ENCODE data around the gene DPEP2.
"Not testable (repeated sequence)": the region's sequence is repeated elsewhere in the genome, so short reads cannot be mapped to it uniquely, and the experiment has no call there.

DPEP2 gene

DNA sequence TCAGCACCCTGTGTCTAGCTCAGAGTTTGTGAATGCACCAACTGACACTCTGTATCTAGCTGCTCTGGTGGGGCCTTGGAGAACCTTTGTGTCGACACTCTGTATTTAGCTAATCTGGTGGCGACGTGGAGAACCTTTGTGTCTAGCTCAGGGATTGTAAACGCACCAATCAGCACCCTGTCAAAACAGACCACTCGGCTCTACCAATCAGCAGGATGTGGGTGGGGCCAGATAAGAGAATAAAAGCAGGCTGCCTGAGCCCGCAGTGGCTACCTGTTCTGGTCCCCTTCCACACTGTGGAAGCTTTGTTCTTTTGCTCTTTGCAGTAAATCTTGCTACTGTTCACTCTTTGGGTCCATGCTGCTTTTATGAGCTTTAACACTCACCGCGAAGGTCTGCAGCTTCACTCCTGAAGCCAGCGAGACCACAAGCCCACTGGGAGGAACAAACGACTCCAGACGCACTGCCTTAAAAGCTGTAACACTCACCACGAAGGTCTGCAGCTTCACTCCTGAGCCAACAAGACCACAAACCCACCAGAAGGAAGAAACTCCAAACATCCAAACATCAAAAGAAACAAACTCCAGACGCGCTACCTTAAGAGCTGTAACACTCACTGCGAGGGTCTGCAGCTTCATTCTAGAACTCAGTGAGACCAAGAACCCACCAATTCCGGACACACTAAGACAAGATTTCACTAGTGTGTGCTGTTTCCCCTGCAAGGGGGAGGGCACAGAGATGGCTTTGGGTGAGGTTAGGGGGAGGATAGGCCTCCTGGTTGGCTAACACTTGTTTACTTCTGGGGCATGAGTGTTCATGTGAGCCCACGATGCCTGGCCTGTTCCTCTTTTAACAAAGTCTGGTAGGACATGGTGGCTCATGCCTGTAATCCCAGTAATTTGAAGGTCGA lies at the start of gene DPEP2:
Gene DPEP2 (minus strand): TSS at position 706 of the 910 bp plus-strand sequence. CDS start 6,272 bp downstream, outside the sequence.
- not testable (repeated sequence) for DNase-seq

- no peak for DNase-seq
These were observed 48.7 kb upstream of the DPEP2 start for GRCh38 chr16:68047987-68048386.

- DNase-seq, result no peak
These were observed 46.8 kb upstream of the DPEP2 start for GRCh38 chr16:68046106-68046505.

DNA sequence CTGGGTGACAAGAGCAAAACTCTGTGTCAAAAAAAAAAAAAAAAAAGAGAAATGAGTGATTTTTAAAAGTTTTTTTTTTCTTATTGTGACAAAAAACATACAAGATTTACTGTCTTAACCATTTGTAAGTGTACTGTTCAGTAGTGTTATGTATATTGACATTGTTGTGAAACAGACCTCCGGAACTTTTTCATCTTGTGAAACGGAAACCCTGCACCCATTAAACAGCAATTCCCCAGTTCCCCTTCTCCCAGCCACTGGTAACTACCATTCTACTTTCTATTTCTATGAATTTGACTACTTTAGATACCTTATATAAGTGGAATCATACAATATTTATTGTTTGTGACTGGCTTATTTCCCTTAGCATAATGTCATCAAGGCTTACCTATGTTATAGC lies 42.5 kb upstream of the DPEP2 start:
- DNase-seq, result no peak

DNA sequence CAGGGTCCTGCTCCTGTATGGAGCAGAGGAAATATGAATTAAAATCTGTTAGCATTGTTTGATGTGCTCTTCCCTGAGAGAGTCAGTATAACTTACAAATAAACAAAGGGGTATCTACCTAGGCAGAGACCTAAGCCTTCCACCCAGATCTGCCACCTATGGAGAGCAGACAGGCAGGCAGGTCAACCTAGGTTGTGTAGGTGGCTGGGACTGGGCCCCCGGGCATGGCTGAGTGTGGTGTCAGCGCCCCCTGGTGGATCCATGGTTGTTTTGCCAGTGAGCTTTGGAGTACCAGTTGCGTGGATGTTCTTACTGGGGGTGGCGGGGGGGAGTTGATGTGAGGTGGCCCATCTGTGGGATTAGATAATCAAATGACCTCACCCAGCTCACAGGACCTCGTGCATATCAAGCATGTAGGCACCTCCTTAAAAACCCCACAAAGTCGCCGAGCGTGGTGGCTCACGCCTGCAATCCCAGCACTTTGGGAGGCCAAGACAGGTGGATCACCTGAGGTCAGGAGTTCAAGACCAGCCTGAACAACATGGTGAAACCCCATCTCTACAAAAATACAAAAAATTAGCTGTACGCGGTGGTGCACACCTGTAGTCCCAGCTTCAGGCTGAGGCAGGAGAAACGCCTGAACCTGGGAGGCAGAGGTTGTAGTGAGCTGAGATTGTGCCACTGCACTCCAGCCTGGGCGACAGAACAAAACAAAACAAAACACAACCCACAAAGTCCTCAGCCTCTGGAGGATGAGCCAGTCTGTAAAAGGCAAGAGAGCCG lies 41.4 kb upstream of the DPEP2 start:
- peak in 1 of 2 experiments; percentile 47 for DNase-seq

DNA sequence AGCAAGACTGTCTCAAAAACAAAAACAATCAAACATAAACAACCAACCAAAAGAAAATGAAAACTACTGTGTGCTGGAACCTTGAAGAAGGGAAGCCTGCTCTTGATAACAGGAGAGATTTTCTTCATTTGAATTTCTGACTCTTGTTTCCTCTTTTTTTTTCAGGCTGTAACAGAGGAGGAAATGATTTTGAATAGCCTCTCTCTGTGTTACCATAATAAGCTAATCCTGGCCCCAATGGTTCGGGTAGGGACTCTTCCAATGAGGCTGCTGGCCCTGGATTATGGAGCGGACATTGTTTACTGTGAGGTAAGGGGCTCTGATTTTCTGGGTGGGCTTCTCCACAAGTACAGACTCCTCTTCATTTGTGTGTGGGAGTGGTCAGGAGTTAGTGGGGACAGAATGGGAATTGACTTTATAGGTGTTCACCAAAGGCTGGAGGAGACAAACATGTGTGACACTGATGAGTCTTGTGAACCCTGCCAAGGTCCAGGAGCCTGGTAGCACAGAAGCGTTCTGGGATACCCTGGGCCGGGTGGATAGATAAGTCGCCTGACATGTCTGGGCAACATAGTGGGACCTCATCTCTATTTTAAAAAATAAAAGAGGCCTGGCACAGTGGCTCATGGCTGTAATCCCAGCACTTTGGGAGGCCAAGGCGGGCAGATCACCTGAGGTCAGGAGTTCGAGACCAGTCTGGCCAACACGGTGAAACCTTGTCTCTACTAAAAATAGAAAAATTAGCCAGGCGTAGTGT lies 38.7 kb upstream of the DPEP2 start:
- DNase-seq, result no peak

DNA sequence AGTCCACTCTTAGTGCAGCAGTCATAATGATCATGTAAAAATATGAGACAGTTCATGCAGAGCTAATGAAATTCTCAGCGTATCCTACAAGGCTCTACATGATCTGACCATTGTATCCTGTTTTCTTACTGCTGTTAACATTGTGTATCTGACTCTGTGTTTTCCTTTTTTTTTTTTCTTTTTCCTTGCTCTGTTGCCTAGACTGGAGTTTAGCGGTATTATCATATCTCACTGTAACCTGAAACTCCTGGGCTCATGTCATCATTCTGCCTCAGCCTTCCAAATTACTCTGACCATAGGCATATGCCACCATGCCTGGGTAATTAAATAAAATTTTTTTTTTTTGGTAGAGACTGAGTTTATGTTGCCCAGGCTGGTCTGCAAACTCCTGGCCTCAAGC lies 35.9 kb upstream of the DPEP2 start:
- no peak for DNase-seq

DNA sequence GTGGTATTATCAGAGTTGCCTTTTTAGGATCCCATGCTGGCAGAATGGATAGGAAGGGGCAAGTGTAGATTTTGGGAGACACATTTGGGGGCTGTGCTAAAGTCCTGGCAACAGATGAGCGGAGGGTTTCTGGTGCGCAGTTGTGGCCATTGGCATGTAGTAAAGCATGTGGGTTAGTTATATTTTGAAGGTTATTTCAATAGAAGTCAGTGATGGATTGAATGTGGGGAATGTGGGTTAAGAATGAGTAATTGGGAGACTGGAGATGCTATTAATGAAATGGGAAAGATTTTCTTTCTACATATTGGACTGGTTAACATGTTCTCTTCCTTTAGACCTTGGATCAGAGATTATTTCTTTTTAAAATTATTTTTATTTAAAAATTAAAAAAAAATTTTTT lies 33.8 kb upstream of the DPEP2 start:
- no peak for DNase-seq

- no peak for DNase-seq
These were observed 32.7 kb upstream of the DPEP2 start for GRCh38 chr16:68031951-68032350.

- DNase-seq, result not testable (repeated sequence)
These were observed 30.8 kb upstream of the DPEP2 start for GRCh38 chr16:68030108-68030507.

DNA sequence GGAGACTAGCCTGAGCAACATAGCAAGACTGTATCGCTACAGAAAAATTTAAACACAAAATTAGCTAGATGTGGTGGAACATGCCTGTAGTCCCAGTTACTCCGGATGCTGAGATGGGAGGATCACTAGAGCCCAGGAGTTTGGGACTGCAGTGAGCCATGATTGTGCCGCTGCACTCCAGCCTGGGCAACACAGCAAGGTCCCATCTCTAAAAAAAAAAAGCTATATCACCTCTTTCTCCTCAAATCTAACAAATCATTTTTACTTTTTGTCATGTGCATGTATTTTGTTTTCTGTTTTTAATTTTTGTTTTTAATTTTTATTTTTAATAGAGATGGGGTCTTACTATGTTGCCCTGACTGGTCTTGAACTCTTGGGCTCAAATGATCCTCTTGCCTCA lies 29.7 kb upstream of the DPEP2 start:
- DNase-seq, result no peak

DNA sequence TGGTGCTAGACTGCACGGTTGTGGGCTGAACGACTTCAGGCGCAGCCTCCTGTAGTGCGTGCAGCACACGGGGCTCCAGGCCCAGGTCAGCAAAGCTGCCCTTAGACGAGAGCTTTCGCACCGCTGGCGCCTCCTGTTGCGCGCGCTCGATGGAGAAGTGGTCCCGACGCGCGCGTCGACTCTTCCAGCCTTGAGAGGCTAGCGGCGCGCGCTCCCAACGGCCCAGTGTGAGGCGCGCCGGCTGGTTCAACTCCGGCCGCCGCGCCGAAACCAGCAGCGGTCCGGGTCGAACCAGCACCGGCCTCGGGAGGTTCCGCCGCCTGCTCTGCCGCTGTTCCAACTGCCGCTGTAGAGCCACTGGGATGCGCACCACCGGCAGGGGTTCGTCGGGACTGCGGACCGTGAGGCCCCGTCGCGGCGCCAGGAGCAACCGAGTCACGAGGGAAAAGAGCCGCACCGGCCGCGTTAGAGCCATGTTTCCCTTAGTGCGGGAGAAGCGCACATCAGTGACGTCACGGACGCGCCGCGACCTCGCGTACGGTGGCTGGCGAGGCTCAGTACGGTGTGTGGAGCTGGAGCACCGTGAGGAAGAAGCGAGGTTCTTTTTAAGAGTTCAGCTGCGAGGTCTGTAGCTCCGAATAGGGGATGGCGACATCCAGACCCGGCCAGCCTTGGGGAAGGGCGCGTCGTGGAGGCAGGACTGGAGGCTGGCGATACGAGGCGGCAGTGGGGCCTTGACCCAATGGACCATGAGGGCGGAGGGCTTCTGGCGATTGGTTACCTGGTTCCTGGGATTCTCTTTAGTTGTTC lies 23.6 kb upstream of the DPEP2 start, which contains the start of the genes DDX28 and DUS2:
Gene DDX28 (minus strand): TSS at position 505 of the 810 bp plus-strand sequence. CDS start 30 bp downstream, at position 475.
Gene DUS2 (plus strand): TSS at position 557 of the 810 bp plus-strand sequence. CDS start 14,740 bp downstream, outside the sequence.
- peak; percentile 34 to 82 for DNase-seq

DNA sequence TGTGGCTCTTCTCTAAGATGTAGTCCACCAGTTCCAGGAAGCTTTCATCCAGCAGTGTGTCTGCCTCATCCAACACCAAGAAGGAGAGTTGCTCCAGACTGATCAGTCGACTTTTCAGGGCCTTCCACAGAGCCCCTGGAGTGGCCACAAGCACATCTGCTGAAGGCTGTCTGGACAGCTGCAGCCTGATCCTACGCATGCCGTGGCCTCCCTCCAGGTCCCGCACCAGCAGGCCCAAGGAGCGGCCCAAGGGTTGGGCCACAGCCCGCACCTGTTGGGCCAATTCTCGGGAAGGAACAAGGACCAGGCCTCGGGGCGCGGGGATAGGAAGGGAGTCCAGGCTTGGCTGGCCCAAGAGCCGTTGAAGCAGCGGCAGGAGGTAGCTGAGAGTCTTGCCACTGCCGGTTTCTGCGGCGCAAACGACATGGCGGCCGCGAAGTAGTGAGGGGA lies 23.0 kb upstream of the DPEP2 start:
- no peak for DNase-seq

DNA sequence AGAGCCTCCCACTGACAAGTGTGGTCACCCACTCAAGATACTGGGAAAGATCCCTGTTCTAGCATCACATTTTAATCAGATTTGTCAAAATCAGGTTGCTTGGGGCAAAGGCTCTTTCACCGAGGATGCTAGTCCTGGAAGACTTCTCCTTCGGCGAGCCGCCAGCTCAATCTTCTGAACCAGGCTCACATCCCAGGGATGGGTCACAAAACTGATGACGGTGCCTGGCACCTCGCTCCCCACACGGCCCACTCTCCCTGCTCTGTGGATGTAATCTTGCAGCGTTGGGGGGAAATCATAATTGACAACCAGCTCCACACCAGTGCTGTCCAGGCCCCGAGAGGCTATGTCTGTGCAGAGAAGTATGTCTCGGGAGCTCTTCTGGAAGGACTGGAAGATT lies 22.2 kb upstream of the DPEP2 start:
- DNase-seq, result no peak

DNA sequence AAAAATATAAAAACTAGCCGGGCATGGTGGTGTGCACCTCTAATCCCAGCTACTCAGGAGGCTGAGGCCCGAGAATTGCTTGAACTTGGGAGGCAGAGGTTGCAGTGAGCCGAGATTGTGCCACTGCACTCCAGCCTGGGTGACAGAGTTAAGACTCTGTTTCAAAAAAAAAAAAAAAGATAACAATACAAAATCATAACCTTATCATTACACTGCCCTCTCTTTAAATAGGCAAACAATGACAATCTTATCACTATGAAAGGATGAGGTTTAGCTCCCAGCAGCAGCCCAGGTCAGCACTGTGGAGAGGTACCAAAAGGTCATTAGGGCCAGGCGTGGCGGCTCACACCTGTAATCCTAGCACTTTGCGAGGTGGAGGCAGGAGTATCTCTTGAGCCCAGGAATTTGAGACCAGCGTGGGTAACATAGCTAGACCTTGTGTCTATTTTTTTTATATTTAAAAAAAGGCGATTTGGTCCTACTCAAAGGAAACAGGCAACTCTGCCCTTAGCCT lies 19.9 kb upstream of the DPEP2 start:
- no peak for DNase-seq

- no peak for DNase-seq
These were observed 16.4 kb upstream of the DPEP2 start, which contains the start of gene DPEP2NB for GRCh38 chr16:68015681-68016080. Gene DPEP2NB, minus strand, starts transcription at chr16:68015911. Its CDS starts 141 bp downstream, at chr16:68015770.

DNA sequence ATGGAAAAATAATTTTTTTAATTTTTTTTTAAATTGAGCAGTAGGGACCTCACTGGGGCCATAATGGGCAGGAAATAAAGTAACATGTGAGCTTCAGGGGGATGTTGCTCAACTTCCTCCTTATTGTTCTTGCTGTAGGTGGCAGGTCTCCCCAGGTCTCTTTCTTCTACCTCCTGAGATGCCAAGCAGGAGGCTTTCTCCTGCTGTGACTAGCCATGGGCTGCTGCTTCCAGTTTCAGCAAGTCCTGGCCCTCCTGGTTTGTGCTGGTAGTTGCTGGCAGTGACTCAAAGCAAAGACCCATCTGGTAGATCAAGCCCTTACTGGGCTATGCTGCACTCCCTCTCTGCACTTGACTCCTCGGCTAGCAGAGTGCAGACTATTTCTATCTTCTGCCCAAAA lies 14.2 kb upstream of the DPEP2 start:
- DNase-seq, result no peak

- not testable (repeated sequence) for DNase-seq
These were observed 10.6 kb upstream of the DPEP2 start for GRCh38 chr16:68009872-68010271.

DNA sequence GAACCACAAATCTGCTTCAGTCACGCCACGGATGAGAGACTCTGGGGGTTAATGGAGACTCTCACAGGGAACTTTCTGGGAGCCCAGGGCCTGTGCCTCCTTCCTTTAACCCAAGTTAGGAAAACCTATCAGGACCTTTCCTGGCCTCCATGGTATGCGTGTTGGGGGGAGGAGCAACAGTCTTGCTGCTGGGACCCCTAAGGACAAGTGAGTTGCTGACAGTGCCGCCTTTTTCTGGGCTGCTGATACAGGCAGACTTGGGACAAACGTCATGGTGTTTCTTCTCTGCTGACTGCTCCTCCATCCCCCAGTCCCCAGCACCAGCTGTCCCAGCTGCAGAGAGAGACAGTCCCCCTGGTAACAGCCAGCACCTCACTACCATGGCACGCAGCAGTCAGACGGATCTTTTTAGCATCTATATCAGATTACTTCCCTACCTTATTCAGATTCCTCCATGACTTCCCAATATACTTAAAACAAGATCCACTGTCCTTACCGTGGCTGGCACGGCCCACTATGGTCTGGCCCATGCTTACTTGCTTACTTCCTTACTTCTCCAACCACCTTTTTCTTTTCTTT lies 10.0 kb upstream of the DPEP2 start:
- no peak for DNase-seq

DNA sequence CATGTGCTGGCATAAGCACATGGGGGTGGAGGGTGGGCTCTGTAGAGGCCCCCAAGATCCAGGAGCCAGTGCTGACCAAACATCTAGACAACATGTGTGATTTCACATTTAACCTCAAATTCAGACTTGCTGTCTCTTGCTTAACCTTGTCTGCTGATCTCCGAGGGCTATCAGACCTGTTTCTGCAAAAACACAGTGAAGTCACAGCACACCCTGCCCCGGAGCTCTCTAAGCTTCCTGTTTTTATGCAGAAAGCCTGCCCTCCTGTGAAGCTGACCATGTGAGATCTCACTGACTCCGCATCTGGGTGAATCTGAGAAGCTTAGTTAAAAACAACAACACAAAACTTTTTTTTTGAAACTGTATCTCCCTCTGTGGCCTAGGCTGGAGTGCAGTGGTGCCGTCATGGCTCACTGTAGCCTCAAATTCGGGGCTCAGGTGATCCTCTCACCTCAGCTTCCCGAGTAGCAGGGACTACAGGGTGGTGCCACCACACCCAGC lies 6.6 kb upstream of the DPEP2 start:
- DNase-seq, result no peak

DNA sequence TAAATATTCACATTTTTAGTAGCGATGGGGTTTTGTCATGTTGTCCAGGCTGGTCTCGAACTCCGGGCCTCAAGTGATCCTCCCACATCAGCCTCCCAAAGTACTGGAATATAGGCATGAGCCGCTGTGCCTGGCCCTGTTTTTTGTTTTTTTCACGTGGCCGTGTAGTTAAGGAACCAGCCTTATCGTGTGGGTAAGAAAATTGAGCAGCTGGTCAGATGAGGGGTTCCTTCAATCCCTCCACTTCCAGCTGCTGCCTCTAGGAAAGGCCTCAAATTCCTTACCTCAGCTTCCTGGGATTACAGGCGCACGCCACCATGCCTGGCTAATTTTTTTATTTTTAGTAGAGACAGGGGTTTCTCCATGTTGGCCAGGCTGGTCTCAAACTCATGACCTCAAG lies 5.9 kb upstream of the DPEP2 start:
- DNase-seq, result no peak

Measured in NCI-H446 (cell line).